Measurements from ENCODE around the gene FAM217B.
"Not testable (repeated sequence)": the region's sequence is repeated elsewhere in the genome, so short reads cannot be mapped to it uniquely, and the experiment has no call there.

Gene FAM217B

GRCh38 chr20:59939052-59939878 is 924 bp upstream of the FAM217B start:
- peak in 2 of 5 donors; percentile 4 to 10 for DNase-seq

- DNase-seq = peak in 1 of 5 donors; percentile 8
These were observed 385 bp upstream of the FAM217B start for GRCh38 chr20:59939879-59940128.

- DNase-seq = no peak
These were observed 736 bp downstream of the FAM217B start for GRCh38 chr20:59940956-59941294.

- no peak for DNase-seq
These were observed 2.1 kb downstream of the FAM217B start for GRCh38 chr20:59942245-59942644.

- no peak for DNase-seq
These were observed 4.5 kb downstream of the FAM217B start for GRCh38 chr20:59944726-59945125.

GRCh38 chr20:59945175-59945574 is 5.0 kb downstream of the FAM217B start:
- no peak for DNase-seq

- DNase-seq = no peak
These were observed 5.5 kb downstream of the FAM217B start for GRCh38 chr20:59945731-59946130.

- DNase-seq = no peak
These were observed 7.2 kb downstream of the FAM217B start for GRCh38 chr20:59947376-59947775.

- no peak for DNase-seq
These were observed 8.0 kb downstream of the FAM217B start for GRCh38 chr20:59948212-59948611.

GRCh38 chr20:59948828-59949720 is 8.9 kb downstream of the FAM217B start:
- peak in 3 of 5 donors; percentile 21 to 70 (median 40) for DNase-seq

GRCh38 chr20:59949911-59950310 is 9.7 kb downstream of the FAM217B start:
- no peak for DNase-seq

GRCh38 chr20:59954718-59955117 is 14.5 kb downstream of the FAM217B start:
- DNase-seq = no peak

- DNase-seq = no peak
These were observed 15.1 kb downstream of the FAM217B start for GRCh38 chr20:59955131-59955796.

- DNase-seq = not testable (repeated sequence)
These were observed 17.4 kb downstream of the FAM217B start for GRCh38 chr20:59957568-59957967.

- no peak for DNase-seq
These were observed 17.9 kb downstream of the FAM217B start, which contains the start of gene CDH26 for GRCh38 chr20:59958123-59958522. Gene CDH26 (plus strand): TSS chr20:59958423. CDS start chr20:59958727, 304 bp downstream.

- DNase-seq = no peak
These were observed 18.4 kb downstream of the FAM217B start for GRCh38 chr20:59958626-59959025.

GRCh38 chr20:59961423-59961822 is 21.2 kb downstream of the FAM217B start:
- DNase-seq = no peak

GRCh38 chr20:59962155-59962554 is 22.0 kb downstream of the FAM217B start:
- DNase-seq = no peak

GRCh38 chr20:59966428-59966827 is 26.2 kb downstream of the FAM217B start:
- DNase-seq = no peak

- no peak for DNase-seq
These were observed 31.2 kb downstream of the FAM217B start for GRCh38 chr20:59971428-59971827.

GRCh38 chr20:59972037-59972801 is 32.0 kb downstream of the FAM217B start:
- DNase-seq = no peak

GRCh38 chr20:59976156-59976782 is 36.1 kb downstream of the FAM217B start:
- no peak for DNase-seq
